ENCODE measurements around the gene CAMK1D. TPM values are rescaled to one million over a fixed set of nuclear protein-coding genes. Genes with fewer than 3 reads are reported as not detected.

Gene CAMK1D
- total and polyA plus RNA-seq, 2 donors (not counting 3 experiments of a cell fraction or from before 2014, with no cell fraction given) = 0.37 to 4.2 TPM

DNA sequence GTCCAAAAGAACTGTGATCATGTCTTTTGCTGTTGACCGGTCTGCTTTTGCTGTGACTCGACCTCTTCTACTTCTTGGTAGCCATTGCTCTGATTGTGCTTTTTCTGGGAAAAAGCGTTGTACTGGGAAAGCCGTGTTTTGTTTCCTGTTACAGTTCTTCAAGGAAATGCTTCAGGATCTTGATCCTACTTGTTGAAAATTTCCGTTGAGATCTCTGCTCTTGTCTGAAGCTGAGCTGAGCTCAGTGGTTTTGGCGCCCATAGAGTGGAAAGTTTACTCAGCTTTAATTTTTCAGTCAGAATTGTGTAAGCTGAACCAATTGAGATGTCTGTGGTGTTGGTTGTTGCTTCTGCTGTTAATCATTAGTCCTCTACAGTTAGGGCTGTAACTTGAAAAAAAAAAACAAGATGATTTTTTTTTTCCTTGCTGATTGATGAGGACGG lies 349.9 kb downstream of the CAMK1D start:
- peak; percentile 73 for FAIRE-seq
- Histone ChIP-seq H3K79me2 (ENCODE audit: control insufficient read depth, insufficient read depth, low read length) (no peaks in the 10 kb centered on the region), H3K27ac (ENCODE audit: insufficient read depth, low read depth, low read length) (peak overlapping the region; percentile 24), H3K27me3 (ENCODE audit: control insufficient read depth in 2 of 2, insufficient read depth in 2 of 2, low read length in 2 of 2) (no peaks in the 10 kb centered on the region), H4K20me1 (replicated peaks; ENCODE audit: control insufficient read depth, extremely low read depth, insufficient read depth, low read length) (no peaks in the 10 kb centered on the region), H3K9me1 (replicated peaks; ENCODE audit: control insufficient read depth, extremely low read depth, insufficient read depth, low read length) (no peaks in the 10 kb centered on the region), H3K36me3 (ENCODE audit: control insufficient read depth in 2 of 2, extremely low read depth in 1 of 2, insufficient read depth in 2 of 2, low read length in 2 of 2) (no peaks in the 10 kb centered on the region), H3K4me3 (replicated peaks in 1 of 3; ENCODE audit: insufficient read depth in 1 of 3, low read depth in 1 of 3, low read length in 3 of 3) (no peak overlapping the region), H2AFZ (ENCODE audit: low read depth, low read length) (peak overlapping the region; percentile 71), H3K9ac (replicated peaks; ENCODE audit: extremely low read depth, insufficient read depth, low read length) (no peak overlapping the region), H3K4me2 (ENCODE audit: insufficient read depth, low read length) (no peak overlapping the region), H3K4me1 (ENCODE audit: control insufficient read depth, extremely low read depth, insufficient read depth, low read length) (peaks cover 19% of the 10 kb centered on the region), H3K9me3 (replicated peaks; ENCODE audit: control insufficient read depth, insufficient read depth, low read length) (no peaks in the 10 kb centered on the region)
- ChIA-PET POLR2A (interaction anchor here (0.7 kb wide), 1 partner anchor 221 kb away, joined by 3 read pairs; no protein-coding TSS in a partner anchor), CTCF (interaction anchor here (1.0 to 2.3 kb wide), 3 partner anchors 43 to 435 kb away, joined by 3 to 6 read pairs (median 4); no protein-coding TSS in a partner anchor)
- TF ChIP-seq GATA2 (IDR thresholded peaks at IDR 0.05; ENCODE audit: insufficient read depth, insufficient read length, low read depth, low read length) = no peak
- TF ChIP-seq JUN (IDR thresholded peaks at IDR 0.05; ENCODE audit: borderline replicate concordance, insufficient read depth, insufficient read length, low read depth) = no peak
- TF ChIP-seq FOS (IDR thresholded peaks at IDR 0.05; ENCODE audit: borderline replicate concordance, insufficient read depth, low read length) = no peak
- no peak for TF ChIP-seq MYC (IDR thresholded peaks at IDR 0.05; ENCODE audit: low read depth, low read length)
- TF ChIP-seq POLR2A (IDR thresholded peaks at IDR 0.05; ENCODE audit: low read depth, low read length) = no peak
- TF ChIP-seq EZH2 (IDR thresholded peaks at IDR 0.05; ENCODE audit: borderline replicate concordance, low read depth, low read length, severe bottlenecking) = no peak
- TF ChIP-seq POLR2AphosphoS5 (IDR thresholded peaks at IDR 0.05; ENCODE audit: insufficient read depth, low read depth, low read length) = no peak
- TF ChIP-seq, protein P1, sequence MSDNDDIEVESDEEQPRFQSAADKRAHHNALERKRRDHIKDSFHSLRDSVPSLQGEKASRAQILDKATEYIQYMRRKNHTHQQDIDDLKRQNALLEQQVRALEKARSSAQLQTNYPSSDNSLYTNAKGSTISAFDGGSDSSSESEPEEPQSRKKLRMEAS (IDR thresholded peaks at IDR 0.05; ENCODE audit: insufficient read depth, insufficient read length) = no peak
- TF ChIP-seq, protein P2, sequence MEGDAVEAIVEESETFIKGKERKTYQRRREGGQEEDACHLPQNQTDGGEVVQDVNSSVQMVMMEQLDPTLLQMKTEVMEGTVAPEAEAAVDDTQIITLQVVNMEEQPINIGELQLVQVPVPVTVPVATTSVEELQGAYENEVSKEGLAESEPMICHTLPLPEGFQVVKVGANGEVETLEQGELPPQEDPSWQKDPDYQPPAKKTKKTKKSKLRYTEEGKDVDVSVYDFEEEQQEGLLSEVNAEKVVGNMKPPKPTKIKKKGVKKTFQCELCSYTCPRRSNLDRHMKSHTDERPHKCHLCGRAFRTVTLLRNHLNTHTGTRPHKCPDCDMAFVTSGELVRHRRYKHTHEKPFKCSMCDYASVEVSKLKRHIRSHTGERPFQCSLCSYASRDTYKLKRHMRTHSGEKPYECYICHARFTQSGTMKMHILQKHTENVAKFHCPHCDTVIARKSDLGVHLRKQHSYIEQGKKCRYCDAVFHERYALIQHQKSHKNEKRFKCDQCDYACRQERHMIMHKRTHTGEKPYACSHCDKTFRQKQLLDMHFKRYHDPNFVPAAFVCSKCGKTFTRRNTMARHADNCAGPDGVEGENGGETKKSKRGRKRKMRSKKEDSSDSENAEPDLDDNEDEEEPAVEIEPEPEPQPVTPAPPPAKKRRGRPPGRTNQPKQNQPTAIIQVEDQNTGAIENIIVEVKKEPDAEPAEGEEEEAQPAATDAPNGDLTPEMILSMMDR (IDR thresholded peaks at IDR 0.05; ENCODE audit: extremely low read depth in 1 of 2, insufficient read depth in 1 of 2, low read depth in 1 of 2, low read length in 2 of 2) = no peak
- BruUV-seq (replicated peaks) = no TSS peak
- intact Hi-C loops (cut with micrococcal nuclease) (no loop called here), dilution Hi-C loops (cut with MboI; ENCODE audit: extremely low pct_ligation_motif_present, low sequenced_read_pairs) (no loop called here)
- peak; percentile 81 for DNase-seq (ENCODE audit: low read depth, low spot score)

Measured in endothelial cell of umbilical vein (primary cell).